ENCODE measurements around the gene WBP4. TPM values are rescaled to one million over a fixed set of nuclear protein-coding genes. Genes with fewer than 3 reads are reported as not detected.

Gene WBP4
- total RNA-seq, 1 donor from 2014 or later = 9.4 TPM

DNA sequence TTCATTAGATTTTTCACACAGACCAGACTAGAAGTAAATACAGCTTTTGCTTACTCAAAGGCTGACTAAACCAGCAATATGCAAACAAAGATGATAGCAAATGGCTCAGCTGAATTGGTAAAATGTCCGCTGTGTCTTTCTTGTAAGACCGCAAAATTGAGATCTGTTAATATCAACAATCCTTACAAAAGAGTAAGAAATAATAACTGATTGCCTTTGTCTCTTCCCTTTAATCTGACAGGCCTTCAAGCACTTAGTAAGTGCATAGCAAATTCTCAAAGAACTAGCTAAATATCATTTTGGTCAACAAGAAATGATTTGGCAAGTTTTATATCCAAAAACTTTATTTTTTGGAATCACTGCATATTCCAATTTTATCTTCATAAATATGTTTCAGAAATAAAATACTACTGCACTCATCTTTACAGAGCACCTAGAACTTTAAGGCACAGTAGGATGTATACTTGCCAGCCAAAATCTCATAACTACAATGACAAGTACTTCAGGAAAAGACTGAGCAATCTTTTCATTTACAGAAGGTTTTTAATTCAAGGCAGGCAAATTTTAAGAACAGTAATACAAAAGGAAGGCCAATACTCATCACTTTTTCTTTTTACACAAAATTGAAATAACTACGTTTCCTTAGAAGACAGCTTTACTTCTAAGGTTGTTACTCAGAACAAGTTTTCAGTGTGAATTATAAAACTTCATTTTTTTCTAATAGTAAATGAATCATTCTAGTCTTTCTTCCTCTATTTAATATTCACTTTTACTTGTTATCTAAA is 43.3 kb upstream of the WBP4 start:
- peaks cover 4% of the 10 kb centered on the region for H3K9me3 Mint-ChIP-seq
- H3K27me3 Mint-ChIP-seq (ENCODE audit: low read depth) = no peaks in the 10 kb centered on the region
- peaks cover 65% of the 10 kb centered on the region for H3K4me1 Mint-ChIP-seq
- no peak for DNase-seq (ENCODE audit: low spot score in 2 of 2, unreplicated experiment in 2 of 2)
- H3K4me3 Mint-ChIP-seq = peak overlapping the region; percentile 63
- TF ChIP-seq, protein P1, sequence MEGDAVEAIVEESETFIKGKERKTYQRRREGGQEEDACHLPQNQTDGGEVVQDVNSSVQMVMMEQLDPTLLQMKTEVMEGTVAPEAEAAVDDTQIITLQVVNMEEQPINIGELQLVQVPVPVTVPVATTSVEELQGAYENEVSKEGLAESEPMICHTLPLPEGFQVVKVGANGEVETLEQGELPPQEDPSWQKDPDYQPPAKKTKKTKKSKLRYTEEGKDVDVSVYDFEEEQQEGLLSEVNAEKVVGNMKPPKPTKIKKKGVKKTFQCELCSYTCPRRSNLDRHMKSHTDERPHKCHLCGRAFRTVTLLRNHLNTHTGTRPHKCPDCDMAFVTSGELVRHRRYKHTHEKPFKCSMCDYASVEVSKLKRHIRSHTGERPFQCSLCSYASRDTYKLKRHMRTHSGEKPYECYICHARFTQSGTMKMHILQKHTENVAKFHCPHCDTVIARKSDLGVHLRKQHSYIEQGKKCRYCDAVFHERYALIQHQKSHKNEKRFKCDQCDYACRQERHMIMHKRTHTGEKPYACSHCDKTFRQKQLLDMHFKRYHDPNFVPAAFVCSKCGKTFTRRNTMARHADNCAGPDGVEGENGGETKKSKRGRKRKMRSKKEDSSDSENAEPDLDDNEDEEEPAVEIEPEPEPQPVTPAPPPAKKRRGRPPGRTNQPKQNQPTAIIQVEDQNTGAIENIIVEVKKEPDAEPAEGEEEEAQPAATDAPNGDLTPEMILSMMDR (IDR thresholded peaks at IDR 0.05; ENCODE audit: unreplicated experiment) = no peak
- H3K27ac Mint-ChIP-seq = peak overlapping the region; percentile 89
- H3K36me3 Mint-ChIP-seq = peaks cover 8% of the 10 kb centered on the region

DNA sequence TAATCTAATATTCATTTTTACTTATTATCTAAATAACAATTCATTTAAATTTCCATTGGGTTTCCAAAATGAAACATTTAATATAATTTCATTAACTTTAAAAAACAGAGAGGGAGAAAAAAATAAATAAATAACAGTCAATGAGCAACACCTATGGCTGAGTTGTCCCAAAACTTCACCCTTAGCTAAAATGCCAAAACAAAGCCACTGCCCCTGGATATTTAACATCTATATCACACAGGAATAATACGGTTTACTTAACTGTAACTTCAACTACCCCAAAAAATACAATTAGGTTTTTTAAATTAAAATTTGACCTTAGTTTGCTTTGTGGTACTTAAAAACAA is 42.7 kb upstream of the WBP4 start:
- H3K4me3 Mint-ChIP-seq = peak overlapping the region; percentile 70

DNA sequence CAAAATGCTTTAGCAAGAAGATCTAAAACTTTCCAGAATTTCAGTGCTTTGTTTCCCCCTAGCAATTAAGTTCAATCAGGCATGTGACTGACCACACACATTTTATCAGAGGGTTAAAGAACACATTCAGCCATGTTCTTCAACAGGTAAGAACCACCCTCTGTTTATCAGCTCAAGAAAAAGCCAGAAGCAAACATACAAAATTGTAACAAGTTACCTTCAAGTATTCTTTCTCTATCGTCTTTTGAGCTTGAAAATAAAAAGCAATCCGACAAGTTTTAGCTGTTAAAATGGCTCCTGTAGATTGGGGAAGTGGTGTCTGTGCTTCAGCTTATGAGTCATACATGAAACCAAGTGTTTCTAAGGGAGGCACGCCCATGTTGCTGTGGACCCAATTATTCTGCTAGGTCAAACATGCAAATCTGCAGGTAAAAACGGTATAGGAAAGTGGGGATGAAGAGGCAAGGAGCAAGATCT is 42.3 kb upstream of the WBP4 start, which contains the start of gene ELF1:
Gene ELF1, minus strand, starts transcription at position 306 of the 477 bp plus-strand sequence. CDS start 37,262 bp downstream, outside the sequence.
- H3K4me3 Mint-ChIP-seq = peak within 1 kb of the TSS; percentile 70
- peaks cover 5% of the 10 kb centered on the region for H3K36me3 Mint-ChIP-seq
- no peak for DNase-seq (ENCODE audit: low spot score in 2 of 2, unreplicated experiment in 2 of 2)
- TF ChIP-seq, protein P1 (IDR thresholded peaks at IDR 0.05; ENCODE audit: unreplicated experiment) = no peak
- peaks cover 63% of the 10 kb centered on the region for H3K4me1 Mint-ChIP-seq
- no peaks in the 10 kb centered on the region for H3K9me3 Mint-ChIP-seq
- no peaks in the 10 kb centered on the region for H3K27me3 Mint-ChIP-seq (ENCODE audit: low read depth)
- peak within 1 kb of the TSS; percentile 96 for H3K27ac Mint-ChIP-seq

More for the DNA sequence above, 42.7 kb upstream of the WBP4 start:
- no peak for DNase-seq (ENCODE audit: low spot score in 2 of 2, unreplicated experiment in 2 of 2)
- TF ChIP-seq, protein P1 (IDR thresholded peaks at IDR 0.05; ENCODE audit: unreplicated experiment) = no peak
- peaks cover 65% of the 10 kb centered on the region for H3K4me1 Mint-ChIP-seq
- peaks cover 5% of the 10 kb centered on the region for H3K36me3 Mint-ChIP-seq
- no peaks in the 10 kb centered on the region for H3K27me3 Mint-ChIP-seq (ENCODE audit: low read depth)
- H3K9me3 Mint-ChIP-seq = no peaks in the 10 kb centered on the region
- H3K27ac Mint-ChIP-seq = peak overlapping the region; percentile 96

DNA sequence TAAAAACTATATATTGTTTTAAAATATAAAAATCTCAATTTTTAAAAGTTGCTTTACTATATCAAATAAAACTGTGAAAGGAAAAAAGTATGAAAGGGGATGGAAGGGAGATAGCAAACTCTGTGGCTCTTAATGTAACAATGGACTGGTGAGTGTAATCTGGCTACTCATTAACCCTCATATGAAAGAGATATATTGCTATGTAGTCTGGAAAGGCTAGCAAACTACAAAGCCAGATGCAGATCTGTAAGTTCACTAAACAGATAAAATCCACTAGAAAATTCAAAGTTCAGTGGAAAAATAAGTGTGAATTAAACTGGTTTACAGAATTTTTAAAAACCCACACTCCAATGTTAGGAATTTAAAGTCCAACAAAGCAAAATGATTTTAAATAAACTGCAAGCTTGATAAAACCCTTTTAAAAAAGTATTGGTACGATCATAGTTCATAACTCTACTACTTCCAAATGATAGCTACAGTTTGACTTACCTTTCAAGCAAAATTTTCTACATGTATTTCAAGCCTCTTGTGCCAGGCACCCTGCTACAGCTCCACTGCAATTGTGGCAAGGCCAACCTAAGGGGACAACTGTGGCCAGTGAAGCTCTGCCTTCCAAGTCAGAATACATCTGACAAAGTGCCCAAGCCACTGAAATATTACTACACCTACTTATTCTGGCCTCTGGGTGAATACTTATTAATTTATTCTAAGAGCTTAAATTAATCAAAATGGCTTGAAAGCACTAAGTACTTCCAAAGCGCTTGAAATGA is 41.5 kb upstream of the WBP4 start:
- peaks cover 5% of the 10 kb centered on the region for H3K36me3 Mint-ChIP-seq
- H3K27ac Mint-ChIP-seq = peak overlapping the region; percentile 96
- H3K9me3 Mint-ChIP-seq = no peaks in the 10 kb centered on the region
- no peaks in the 10 kb centered on the region for H3K27me3 Mint-ChIP-seq (ENCODE audit: low read depth)
- TF ChIP-seq, protein P1 (IDR thresholded peaks at IDR 0.05; ENCODE audit: unreplicated experiment) = no peak
- H3K4me1 Mint-ChIP-seq = peaks cover 56% of the 10 kb centered on the region
- no peak overlapping the region for H3K4me3 Mint-ChIP-seq
- DNase-seq (ENCODE audit: low spot score in 2 of 2, unreplicated experiment in 2 of 2) = no peak

DNA sequence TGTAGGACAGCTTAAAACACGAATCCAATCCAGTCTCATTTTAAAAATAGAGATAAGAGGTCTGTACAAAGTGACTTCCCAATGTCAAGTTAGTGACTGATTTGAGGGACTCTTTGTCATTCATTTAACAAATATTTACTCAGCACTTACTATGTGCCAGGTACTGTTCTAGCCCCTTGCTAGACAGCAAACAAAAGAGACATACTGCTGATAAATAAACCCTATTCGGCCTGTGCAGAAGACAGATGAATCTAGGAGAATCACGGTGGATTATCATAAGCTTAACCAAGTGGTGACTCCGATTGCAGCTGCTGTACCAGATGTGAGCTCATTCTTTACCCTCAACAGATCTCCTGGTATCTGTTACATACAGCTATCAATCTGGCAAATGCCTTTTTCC is 35.8 kb upstream of the WBP4 start:
- Mint-ChIP-seq H3K4me1 (peaks cover 17% of the 10 kb centered on the region), H3K27ac (no peak overlapping the region), H3K9me3 (no peaks in the 10 kb centered on the region), H3K27me3 (ENCODE audit: low read depth) (no peaks in the 10 kb centered on the region), H3K36me3 (peaks cover 10% of the 10 kb centered on the region), H3K4me3 (no peak overlapping the region)
- DNase-seq (ENCODE audit: low spot score in 2 of 2, unreplicated experiment in 2 of 2) = no peak
- TF ChIP-seq, protein P1 (IDR thresholded peaks at IDR 0.05; ENCODE audit: unreplicated experiment) = no peak
